GM19043 (cell line): Measurements from ENCODE around the gene CR1.
"Not testable (repeated sequence)": the region's sequence is repeated elsewhere in the genome, so short reads cannot be mapped to it uniquely, and the experiment has no call there.

Experiments used
- ATAC-seq: cut with Tn5 transposase; IDR thresholded peaks from one replicate; pipeline ENCODE4 v1.9.1; 2021; ENCODE audit warnings: low read depth; ENCODE audit not compliant: unreplicated experiment

Gene CR1

DNA sequence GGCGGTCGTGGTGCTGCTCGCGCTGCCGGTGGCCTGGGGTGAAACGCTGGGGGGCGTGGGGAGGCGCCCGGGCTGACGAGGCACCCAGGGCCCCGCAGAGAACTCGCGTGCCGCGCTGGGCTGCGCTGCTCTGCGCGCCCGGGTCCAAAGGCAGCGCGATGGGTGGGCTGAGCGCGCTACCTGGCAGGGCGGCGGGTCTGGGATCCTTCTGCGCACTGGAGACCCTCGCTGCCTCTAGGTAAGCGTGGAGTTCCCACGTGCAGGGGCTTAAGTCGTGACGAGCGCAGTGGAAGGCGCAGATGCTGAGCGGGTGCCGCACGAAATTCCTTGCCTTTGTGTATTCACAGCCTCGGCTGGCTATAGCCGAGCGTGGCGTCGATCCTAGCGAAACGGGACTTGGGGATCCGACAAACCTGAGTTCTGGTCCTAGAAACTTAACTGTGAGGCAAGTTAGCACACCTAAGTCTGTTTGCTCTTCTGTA lies 173.6 kb downstream of the CR1 start:
- no peak for ATAC-seq

DNA sequence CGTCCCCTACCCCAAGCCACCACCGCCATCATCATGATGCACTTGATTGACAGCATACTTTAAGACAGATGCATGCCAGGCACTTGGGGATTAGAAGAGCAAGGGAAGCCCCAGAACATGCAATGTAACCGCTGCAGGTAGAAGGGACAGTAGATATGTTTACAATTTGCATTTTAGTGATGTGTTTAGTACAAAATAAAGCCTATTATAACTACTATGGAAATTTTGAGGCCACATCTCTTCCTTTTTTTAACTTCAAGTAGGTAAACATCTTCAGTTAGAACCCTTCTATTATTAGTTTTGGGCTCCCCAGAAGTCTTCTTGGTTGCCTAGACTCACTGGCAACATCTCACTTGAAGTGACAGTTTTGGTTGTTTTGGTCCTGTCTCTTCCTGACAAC lies 174.2 kb downstream of the CR1 start:
- ATAC-seq: no peak

DNA sequence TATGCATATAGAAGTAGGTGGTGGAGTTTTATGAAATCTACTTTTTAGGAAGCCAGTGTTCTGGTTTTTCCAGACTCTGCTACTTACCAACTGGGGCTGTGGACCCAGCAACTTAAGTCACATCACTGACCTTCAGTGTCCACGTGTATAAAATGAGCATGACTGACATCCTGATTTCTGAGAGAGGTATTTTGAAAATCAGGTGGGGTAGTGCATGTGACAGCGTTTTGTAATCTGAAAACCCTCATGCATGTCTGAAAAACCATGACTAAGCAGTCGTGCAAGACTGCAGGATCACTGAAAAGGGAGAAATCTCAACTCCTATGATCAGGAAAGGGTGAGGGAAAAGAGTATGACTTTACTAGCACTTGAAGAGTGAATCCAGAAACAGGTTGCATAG lies 175.0 kb downstream of the CR1 start:
- no peak for ATAC-seq

DNA sequence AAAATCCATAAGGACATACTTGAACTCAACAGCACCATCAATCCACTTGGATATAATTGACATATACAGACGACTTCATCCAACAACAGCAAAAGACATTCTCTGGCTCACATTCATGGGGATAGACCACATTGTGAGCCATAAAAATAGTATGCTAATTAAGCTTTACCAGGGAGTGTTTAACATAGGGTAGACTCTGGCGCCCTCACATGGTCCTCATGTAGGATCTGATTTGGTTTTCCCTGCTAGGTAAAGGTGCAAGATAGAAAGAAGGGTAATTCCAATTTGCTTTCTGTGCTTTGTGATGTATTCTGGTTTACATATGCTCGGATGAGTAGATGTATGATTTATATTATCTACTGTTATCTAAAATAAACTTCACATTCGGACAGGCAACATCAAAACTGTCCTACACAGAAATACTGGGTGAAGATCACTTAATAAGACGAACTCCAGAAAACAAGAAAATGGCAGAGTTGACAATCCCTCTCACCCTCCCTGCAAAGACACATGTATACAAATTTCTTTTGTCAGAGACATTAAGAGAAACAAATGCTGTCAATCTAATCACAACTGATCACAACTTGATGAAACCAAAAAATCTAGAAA lies 176.7 kb downstream of the CR1 start:
- ATAC-seq: no peak

DNA sequence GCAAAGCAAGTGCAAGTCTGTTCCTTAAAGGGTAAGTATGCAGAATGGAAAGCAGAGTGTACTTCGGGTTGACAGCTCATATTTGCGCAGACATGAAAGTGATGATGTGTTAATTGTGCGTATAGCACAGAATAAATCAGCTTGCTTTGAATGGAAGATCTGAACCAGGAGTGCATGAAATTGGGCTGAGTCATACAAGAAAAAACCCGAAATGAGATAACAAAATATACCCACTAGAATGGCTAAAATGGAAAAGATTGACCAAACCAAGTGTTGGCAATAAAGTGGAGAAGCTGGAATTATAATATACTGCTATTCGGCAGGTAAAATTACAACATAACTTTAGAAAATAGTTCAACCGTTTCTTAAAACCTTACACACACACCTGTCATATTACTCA lies 177.4 kb downstream of the CR1 start:
- ATAC-seq: no peak

DNA sequence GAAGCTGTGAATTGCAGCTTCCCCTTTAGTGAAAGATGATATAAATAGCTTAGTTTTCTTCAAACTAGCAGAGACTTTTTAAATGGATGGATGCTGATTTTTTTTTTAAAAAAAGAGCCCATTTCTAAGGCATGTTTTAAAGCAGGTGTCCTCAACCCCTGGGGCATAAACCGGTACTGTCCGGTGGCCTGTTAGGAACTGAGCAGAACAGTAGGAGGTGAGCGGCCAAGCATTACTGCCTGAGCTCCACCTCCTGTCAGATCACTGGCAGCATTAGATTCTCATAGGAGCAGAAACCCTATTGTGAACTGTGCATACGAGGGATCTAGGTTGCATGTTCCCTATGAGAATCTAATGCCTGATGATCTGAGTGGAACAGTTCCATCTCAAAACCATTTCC lies 180.2 kb downstream of the CR1 start:
- ATAC-seq: no peak

DNA sequence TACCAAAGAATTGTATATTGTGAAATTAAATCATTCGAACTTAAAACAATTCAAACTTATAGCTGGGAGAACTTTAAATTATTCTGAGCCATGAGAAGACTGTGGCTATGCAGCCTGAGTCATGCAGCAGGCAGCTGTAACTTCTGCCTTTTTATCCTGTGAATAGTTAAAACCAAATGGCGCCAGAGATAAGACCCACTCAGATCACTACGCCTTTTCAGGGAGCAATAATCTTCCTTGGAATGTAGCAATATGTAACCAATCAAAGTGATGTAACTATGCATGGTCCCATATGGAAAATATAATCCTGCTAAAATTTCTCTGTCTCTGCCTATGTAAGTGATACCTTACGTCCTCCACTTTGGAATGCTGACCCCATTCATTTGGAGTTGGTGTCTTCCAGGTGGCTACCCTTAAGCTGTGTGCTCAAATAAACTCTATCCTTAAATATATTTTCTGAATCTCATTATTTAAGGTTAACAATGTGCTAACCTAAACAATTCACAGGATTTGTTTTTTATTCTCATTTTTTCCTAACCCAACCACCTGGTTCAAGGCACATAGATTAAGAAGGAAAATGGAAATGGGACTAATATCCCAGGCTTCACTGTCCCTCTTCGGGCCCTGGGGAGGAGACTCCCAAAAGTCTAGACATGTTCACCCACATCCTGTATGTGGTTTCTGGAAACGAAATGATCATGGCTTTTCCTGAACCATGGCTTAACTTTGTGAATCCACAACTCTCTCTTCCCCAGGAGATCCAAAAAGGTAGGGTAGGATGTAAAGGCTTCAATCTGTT lies 184.8 kb downstream of the CR1 start:
- not testable (repeated sequence) for ATAC-seq

DNA sequence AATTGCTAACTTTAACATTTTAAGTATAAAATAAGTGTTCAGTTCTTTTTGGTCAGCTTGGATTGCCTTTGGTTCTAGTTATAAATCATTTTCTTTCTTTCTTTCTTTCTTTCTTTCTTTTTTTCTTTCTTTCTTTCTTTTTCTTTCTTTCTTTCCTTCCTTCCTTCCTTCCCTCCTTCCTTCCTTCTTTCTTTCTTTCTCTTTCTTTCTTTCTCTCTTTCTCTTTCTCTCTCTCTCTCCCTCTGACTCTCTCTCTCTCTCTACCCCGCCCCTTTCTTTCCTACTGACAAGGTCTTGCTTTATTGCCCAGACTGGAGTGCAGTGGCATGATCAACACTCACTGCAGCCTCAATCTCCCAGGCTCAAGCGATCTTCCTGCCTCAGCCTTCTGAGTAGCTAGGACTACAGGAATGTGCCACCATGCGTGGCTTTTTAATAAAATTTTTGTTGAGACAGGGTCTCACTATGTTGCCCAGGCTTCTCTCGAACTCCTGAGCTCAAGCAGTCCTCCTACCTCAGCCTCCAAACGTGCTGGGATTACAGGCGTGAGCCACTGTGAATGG lies 187.0 kb downstream of the CR1 start:
- not testable (repeated sequence) for ATAC-seq

DNA sequence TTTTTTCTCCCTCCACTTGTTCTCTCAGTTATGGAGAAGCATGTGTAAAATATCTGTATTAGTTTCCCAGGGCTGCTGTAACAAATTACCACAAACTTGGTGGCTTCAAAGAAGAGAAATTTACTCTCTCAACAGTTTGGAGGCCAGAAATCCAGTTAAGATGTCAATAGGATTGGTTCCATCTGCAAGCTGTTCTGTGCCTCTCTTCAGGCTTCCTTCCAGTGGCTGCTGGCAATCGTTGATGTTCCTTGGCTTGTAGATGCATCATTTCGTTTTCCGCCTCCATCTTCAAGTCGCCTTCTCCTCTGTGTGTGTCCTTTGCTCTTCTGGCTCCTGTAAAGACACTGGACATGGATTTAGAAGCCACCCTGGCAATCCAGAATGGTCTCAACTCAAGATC lies 194.6 kb downstream of the CR1 start:
- not testable (repeated sequence) for ATAC-seq

DNA sequence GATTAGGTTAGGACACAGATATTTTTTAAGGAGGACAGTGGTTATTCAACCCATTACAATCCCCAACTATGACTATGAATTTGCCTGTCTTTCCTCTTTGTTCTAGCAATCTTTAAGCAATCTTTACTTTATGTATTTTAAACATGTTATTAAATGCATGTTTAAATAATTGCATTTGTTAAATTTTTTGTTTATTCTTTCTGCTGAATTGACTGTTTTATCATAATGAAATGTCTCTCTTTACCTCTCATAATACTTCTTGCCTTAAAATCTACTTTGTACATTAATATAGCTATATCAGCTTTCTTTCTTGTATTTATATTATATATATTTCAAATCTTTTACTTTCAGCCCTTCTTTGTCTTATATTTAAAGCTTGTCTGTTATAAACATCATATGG lies 195.1 kb downstream of the CR1 start:
- no peak for ATAC-seq
